ENCODE measurements around the gene SYNE4. TPM values are rescaled to one million over a fixed set of nuclear protein-coding genes. Genes with fewer than 3 reads are reported as not detected.

Gene SYNE4
- total and polyA plus RNA-seq, 2 of the 13 experiments (the other 11 are each of a cell fraction or from before 2014, with no cell fraction given): 13.7 to 23.0 TPM

GRCh38 chr19:36008336-36008978 lies at the start of gene SYNE4 (continued):
- TF ChIP-seq CSRNP2 (CRISPR knock-in tag; conservative IDR thresholded peaks at IDR 0.05; ENCODE audit: low read depth) (no peak), ZNF644 (CRISPR knock-in tag; IDR thresholded peaks at IDR 0.05; ENCODE audit: low read depth) (no peak), FUBP1 (CRISPR knock-in tag; IDR thresholded peaks at IDR 0.05; ENCODE audit: borderline replicate concordance) (no peak), FLYWCH1 (CRISPR knock-in tag; IDR thresholded peaks at IDR 0.05) (no peak), BCLAF1 (IDR thresholded peaks at IDR 0.05) (no peak), GMEB2 (CRISPR knock-in tag; IDR thresholded peaks at IDR 0.05; ENCODE audit: low read depth) (no peak), RBM22 (optimal IDR thresholded peaks at IDR 0.05; ENCODE audit: low read length) (no peak), HINFP (CRISPR knock-in tag; IDR thresholded peaks at IDR 0.05; ENCODE audit: low read depth) (no peak), E2F1 (CRISPR knock-in tag; IDR thresholded peaks at IDR 0.05) (no peak), GTF2F1 (IDR thresholded peaks at IDR 0.05; ENCODE audit: low read length) (no peak), ELF3 (CRISPR knock-in tag; IDR thresholded peaks at IDR 0.05) (no peak), JUNB (CRISPR knock-in tag; IDR thresholded peaks at IDR 0.05; ENCODE audit: borderline replicate concordance) (no peak), PAXIP1 (CRISPR knock-in tag; conservative IDR thresholded peaks at IDR 0.05) (peak; percentile 44), THAP11 (CRISPR knock-in tag; IDR thresholded peaks at IDR 0.05) (no peak)

Data from HepG2 (cell line).